HG03469 (cell line): ENCODE measurements around the gene PKMYT1.

Source experiments
- ATAC-seq: cut with Tn5 transposase; IDR thresholded peaks from one replicate; pipeline ENCODE4 v1.9.1; 2021; ENCODE audit warnings: mild to moderate bottlenecking, moderate library complexity, moderate number of reproducible peaks; ENCODE audit not compliant: unreplicated experiment

PKMYT1 gene

GRCh38 chr16:2975161-2975795 is 5.0 kb downstream of the PKMYT1 start:
- no peak for ATAC-seq

GRCh38 chr16:2974319-2975056 is 5.8 kb downstream of the PKMYT1 start:
- ATAC-seq = no peak

- no peak for ATAC-seq
Measured at GRCh38 chr16:2973605-2974318, 6.5 kb downstream of the PKMYT1 start.

- no peak for ATAC-seq
Measured at GRCh38 chr16:2973093-2973492, 7.2 kb downstream of the PKMYT1 start.

- ATAC-seq = no peak
Measured at GRCh38 chr16:2971985-2972784, 8.1 kb downstream of the PKMYT1 start.

- ATAC-seq = no peak
Measured at GRCh38 chr16:2971134-2971984, 8.9 kb downstream of the PKMYT1 start.

- ATAC-seq = no peak
Measured at GRCh38 chr16:2970563-2970962, 9.7 kb downstream of the PKMYT1 start.

GRCh38 chr16:2969545-2970521 is 10.4 kb downstream of the PKMYT1 start:
- ATAC-seq = peak; percentile 26

GRCh38 chr16:2968738-2969544 is 11.3 kb downstream of the PKMYT1 start, which contains the start of gene PAQR4:
Gene PAQR4 (plus strand): TSS chr16:2969348. CDS start chr16:2969675, 327 bp downstream.
- peak; percentile 46 for ATAC-seq

GRCh38 chr16:2968368-2968737 is 11.9 kb downstream of the PKMYT1 start:
- ATAC-seq = no peak

- no peak for ATAC-seq
Measured at GRCh38 chr16:2967721-2968161, 12.5 kb downstream of the PKMYT1 start.

- no peak for ATAC-seq
Measured at GRCh38 chr16:2967211-2967631, 13.0 kb downstream of the PKMYT1 start.

- no peak for ATAC-seq
Measured at GRCh38 chr16:2966808-2967191, 13.4 kb downstream of the PKMYT1 start.

GRCh38 chr16:2966043-2966807 is 14.0 kb downstream of the PKMYT1 start:
- ATAC-seq = no peak

GRCh38 chr16:2964475-2965336 is 15.5 kb downstream of the PKMYT1 start:
- ATAC-seq = no peak

GRCh38 chr16:2963723-2964474 is 16.3 kb downstream of the PKMYT1 start, which contains the start of gene KREMEN2:
Gene KREMEN2 (plus strand): TSS chr16:2964275. CDS start chr16:2964521, 246 bp downstream.
- no peak for ATAC-seq
